GM18951 (cell line): ENCODE measurements around the gene ZNF766.
A peak's percentile ranks its signal among the peaks of the same experiment; 100 is the strongest.

Experiments used
- POLR2A ChIP-seq: IDR thresholded peaks from 4 replicates; pipeline ENCODE4 v1.6.1; 2011; ENCODE audit warnings: mild to moderate bottlenecking; ENCODE audit not compliant: insufficient read length, insufficient read depth; ENCODE audit errors: extremely low read depth
- in situ Hi-C: fragments of 300-500 bp; cut with MboI; formaldehyde crosslinking; loops from one replicate; pipeline ENCODE4 v1.12.0; 2022; ENCODE audit warnings: low sequenced_read_pairs, mixed read lengths, inconsistent platforms; ENCODE audit not compliant: unreplicated experiment

The ZNF766 gene

GRCh38 chr19:52269338-52270261 lies at the start of gene ZNF766:
Gene ZNF766 (plus strand): TSS chr19:52269587. CDS start chr19:52269614, 27 bp downstream.
- in situ Hi-C loops: no loop called here
- TF ChIP-seq POLR2A: peak; percentile 91

- TF ChIP-seq POLR2A: no peak
- in situ Hi-C loops: no loop called here
Measured at GRCh38 chr19:52219611-52220010, 49.8 kb upstream of the ZNF766 start.

GRCh38 chr19:52221031-52221430 lies 48.4 kb upstream of the ZNF766 start:
- in situ Hi-C loops: no loop called here

GRCh38 chr19:52221831-52222375 lies 47.5 kb upstream of the ZNF766 start:
- TF ChIP-seq POLR2A: no peak
- in situ Hi-C loops: no loop called here

More at GRCh38 chr19:52221031-52221430, 48.4 kb upstream of the ZNF766 start:
- no peak for TF ChIP-seq POLR2A

- in situ Hi-C loops: no loop called here
- no peak for TF ChIP-seq POLR2A
Measured at GRCh38 chr19:52224211-52224610, 45.2 kb upstream of the ZNF766 start.

GRCh38 chr19:52226652-52227051 lies 42.7 kb upstream of the ZNF766 start:
- in situ Hi-C loops: no loop called here
- TF ChIP-seq POLR2A: no peak

- no peak for TF ChIP-seq POLR2A
- in situ Hi-C loops: no loop called here
Measured at GRCh38 chr19:52227196-52227940, 42.0 kb upstream of the ZNF766 start.

GRCh38 chr19:52227980-52228379 lies 41.4 kb upstream of the ZNF766 start:
- TF ChIP-seq POLR2A: no peak
- in situ Hi-C loops: no loop called here

- in situ Hi-C loops: no loop called here
- TF ChIP-seq POLR2A: no peak
Measured at GRCh38 chr19:52229524-52229923, 39.9 kb upstream of the ZNF766 start.

- in situ Hi-C loops: no loop called here
- TF ChIP-seq POLR2A: no peak
Measured at GRCh38 chr19:52230685-52231084, 38.7 kb upstream of the ZNF766 start.

- in situ Hi-C loops: no loop called here
- TF ChIP-seq POLR2A: no peak
Measured at GRCh38 chr19:52231154-52231910, 38.1 kb upstream of the ZNF766 start.

GRCh38 chr19:52234406-52234805 lies 35.0 kb upstream of the ZNF766 start:
- no peak for TF ChIP-seq POLR2A
- in situ Hi-C loops: no loop called here

GRCh38 chr19:52237197-52237596 lies 32.2 kb upstream of the ZNF766 start:
- no peak for TF ChIP-seq POLR2A

More at GRCh38 chr19:52237197-52237596, 32.2 kb upstream of the ZNF766 start:
- in situ Hi-C loops: no loop called here
